GM12874 (cell line): Measurements from ENCODE around the gene PAQR4.
A peak's percentile ranks its signal among the peaks of the same experiment; 100 is the strongest.

ENCODE experiments used
- TF ChIP-seq, protein P1 (sequence below): IDR thresholded peaks from 2 replicates; pipeline ENCODE4 v1.5.1; 2011; ENCODE audit warnings: low read depth, mild to moderate bottlenecking, control low read depth, low read length, moderate library complexity; ENCODE audit not compliant: insufficient read depth

The PAQR4 gene

DNA sequence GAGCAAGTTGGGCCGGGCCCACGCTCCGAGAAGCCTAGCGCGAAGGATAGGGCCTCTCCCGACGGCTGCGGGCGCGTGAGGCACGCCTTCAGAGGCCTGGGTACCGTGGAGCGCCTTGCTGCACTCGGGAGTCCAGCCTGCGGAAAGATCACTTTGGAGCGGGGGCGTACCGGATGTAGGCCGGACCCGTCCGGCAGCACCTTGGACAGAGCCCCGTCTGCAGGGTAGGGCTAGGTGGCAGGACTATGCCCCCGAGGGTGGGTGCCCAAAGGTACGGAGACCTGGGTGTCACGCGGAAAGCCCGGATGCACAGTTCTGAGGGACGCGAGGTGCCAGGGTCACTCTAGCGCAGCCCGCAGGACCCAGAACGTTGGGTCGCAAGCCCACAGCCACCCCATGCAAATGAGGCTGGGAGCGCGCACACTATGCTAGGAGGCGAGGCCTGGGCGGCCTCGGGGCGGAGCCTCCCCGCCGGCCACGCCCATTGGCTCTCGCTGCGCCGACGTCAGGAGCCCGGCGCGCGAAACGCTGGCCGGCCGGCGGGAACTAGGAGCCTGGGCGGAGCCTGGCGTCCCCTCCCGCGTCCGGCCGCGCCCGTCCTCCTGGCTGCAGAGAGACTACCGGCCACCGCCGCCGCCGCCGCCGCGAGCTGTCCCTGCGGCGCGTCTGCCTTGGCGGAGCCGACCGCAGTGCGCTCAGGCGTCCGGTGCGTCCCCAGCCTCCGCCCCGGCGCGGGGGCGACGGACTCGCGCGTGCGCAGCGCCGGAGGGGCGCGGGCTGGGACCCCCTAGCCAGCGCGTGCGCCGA lies at the start of gene PAQR4:
PAQR4 (plus strand) TSS at position 611 of the 807 bp plus-strand sequence. CDS start 327 bp downstream, outside the sequence.
- TF ChIP-seq, protein P1, sequence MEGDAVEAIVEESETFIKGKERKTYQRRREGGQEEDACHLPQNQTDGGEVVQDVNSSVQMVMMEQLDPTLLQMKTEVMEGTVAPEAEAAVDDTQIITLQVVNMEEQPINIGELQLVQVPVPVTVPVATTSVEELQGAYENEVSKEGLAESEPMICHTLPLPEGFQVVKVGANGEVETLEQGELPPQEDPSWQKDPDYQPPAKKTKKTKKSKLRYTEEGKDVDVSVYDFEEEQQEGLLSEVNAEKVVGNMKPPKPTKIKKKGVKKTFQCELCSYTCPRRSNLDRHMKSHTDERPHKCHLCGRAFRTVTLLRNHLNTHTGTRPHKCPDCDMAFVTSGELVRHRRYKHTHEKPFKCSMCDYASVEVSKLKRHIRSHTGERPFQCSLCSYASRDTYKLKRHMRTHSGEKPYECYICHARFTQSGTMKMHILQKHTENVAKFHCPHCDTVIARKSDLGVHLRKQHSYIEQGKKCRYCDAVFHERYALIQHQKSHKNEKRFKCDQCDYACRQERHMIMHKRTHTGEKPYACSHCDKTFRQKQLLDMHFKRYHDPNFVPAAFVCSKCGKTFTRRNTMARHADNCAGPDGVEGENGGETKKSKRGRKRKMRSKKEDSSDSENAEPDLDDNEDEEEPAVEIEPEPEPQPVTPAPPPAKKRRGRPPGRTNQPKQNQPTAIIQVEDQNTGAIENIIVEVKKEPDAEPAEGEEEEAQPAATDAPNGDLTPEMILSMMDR: no peak

DNA sequence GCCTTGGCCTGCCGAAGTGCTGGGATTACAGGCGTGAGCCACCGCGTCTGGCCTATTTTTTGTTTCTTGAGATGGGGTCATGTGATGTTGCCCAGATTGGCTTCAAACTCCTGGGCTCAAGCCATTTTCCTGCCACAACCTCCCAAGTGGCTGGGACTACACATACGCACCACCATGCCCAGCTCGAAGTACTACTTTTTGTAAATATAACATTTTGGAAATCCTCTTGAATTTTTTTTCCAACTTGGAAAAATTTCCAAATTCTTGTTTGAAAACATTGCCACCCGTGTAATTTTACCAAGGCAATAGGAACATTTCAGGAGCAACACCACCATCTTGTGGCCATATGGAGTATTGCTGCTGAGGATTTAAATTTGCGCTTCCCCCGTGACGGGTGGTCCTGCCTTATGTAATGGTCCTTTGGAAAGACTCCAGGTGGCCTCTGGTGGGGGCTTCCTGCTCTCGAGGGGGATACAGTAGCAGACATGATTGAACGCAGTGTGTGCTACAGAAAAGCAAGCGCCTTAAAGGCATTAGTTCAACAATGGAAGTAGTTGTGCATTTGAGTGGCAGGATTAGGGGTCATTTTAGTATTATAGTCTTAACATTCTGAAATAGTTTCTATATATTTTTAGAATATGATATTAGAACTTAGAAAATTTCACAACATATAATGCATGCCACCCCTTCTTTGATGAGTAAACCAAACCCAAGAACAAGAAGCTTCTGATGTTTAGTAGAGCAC lies 49.5 kb upstream of the PAQR4 start:
- TF ChIP-seq, protein P1: peak; percentile 73

DNA sequence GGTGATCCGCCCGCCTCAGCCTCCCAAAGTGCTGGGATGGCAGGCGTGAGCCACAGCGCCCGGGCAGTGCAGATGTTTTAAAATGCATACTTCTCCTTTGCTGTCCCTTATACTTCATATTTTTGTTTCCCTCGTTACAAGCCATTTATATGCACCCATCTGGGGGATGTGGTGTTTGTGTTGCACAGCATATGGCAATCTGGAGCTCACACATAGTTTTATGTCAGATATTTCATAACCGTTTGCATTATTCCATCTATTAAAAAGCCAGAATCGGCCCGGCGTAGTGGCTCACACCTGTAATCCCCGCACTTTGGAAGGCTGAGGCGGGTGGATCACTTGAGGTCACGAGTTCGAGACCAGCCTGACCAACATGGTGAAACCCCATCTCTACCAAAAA lies 45.7 kb upstream of the PAQR4 start:
- TF ChIP-seq, protein P1: no peak

DNA sequence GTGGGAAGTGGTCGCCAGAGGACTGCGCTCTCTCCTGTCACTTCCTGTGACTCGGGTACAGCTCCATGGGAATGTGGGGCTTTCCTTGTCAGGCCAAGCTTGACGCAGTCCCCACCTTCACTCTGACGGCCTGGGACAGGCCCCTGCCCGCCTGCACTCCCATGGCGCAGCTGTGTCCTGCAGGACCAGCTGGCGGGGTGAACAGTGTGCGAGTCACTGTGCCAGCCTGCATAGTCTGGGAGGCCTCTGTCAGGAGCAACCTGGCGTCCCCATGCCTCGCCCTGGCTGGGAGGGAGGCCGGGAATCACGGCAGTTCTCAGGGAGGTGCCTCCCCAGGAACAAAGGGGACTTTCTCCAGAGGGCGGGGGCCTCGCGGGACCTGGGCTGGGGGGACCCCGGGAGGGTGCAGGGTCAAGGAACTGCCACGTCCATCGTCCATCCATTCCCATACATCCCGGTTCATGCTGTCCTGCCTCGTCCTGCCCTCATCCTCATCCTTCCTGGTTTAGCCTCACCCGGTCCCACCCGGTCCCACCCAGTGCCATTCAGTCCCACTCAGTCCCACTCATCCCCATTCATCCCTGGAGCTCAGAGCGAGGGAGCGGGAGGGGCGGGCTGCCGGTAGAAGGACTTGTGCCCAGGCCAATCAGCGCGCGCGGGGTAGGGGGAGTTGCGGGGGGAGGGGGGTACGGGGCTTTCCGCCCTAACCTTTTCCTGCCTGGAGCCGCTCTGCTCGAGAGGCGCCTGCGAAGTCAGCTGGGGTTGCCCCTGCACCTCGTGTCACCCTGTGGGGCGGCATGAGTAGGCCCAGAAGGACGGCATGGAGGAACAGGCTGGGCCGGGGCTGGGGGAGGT lies 44.0 kb upstream of the PAQR4 start:
- TF ChIP-seq, protein P1: no peak

DNA sequence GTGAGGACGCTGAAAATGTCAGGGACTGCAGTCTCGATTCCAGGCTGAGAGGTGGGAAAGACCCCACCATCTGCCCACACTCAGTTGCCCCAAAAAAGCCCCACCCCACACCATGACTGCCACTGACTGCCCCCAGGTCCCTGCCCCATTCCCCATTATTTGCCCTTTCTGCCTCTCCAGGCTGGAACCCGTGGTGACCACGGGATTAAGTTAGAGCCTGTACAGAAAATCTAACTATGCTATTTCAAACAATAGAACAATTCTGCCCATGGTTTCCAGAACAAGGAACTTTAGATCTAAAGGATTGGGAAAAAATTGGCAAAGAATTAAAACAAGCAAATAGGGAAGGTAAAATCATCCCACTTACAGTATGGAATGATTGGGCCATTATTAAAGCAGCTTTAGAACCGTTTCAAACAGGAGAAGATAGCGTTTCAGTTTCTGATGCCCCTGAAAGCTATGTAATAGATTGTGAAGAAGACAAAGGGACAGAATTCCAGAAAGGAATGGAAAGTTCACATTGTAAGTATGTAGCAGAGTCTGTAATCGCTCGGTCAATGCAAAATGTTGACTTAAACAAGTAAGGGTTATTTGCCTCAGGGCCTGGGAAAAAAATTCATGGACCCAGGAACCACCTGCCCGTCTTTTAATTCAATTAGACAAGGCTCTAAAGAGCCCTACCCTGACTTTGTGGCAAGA lies 43.0 kb upstream of the PAQR4 start:
- TF ChIP-seq, protein P1: no peak

DNA sequence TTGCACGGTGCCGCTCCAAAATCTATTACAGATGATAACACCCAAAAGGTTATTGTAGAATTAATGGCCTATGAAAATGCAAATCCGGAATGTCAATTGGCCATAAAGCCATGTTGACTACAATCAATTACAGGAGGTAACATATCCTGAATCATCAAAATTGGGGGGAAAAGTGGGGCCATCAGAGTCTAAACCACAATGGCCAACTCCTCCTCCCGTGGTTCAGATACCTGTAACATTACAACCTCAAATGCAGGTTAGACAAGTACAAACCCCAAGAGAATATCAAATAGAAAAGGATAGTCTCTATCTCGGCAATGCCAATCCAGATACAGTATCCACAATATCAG lies 42.5 kb upstream of the PAQR4 start:
- TF ChIP-seq, protein P1: no peak
